Type B pancreatic cell (in vitro differentiated cells): ENCODE data around the gene GABARAP. TPM values are rescaled to one million over a fixed set of nuclear protein-coding genes. Genes with fewer than 3 reads are reported as not detected.

Experiments used
- DNase-seq: peaks from one replicate; pipeline ENCODE4 v3.0.0; 2021; ENCODE audit warnings: mixed read lengths; ENCODE audit not compliant: unreplicated experiment; ENCODE audit errors: extremely low spot score
- H3K27ac Mint-ChIP-seq: 2 replicates; pipeline ENCODE4 v1.8.0; 2021; ENCODE audit warnings: mild to moderate bottlenecking, mixed read lengths
- H3K27me3 Mint-ChIP-seq: 2 replicates; pipeline ENCODE4 v1.8.0; 2021; ENCODE audit warnings: mixed read lengths
- H3K36me3 Mint-ChIP-seq: 2 replicates; pipeline ENCODE4 v1.8.0; 2021; ENCODE audit warnings: mixed read lengths
- H3K4me1 Mint-ChIP-seq: one replicate; pipeline ENCODE4 v1.8.0; 2021; ENCODE audit warnings: mixed read lengths; ENCODE audit not compliant: unreplicated experiment
- H3K4me3 Mint-ChIP-seq: 2 replicates; pipeline ENCODE4 v1.8.0; 2021; ENCODE audit warnings: mild to moderate bottlenecking, mixed read lengths
- H3K9me3 Mint-ChIP-seq: 2 replicates; pipeline ENCODE4 v1.8.0; 2021; ENCODE audit warnings: mixed read lengths
- total RNA-seq: library from RNA; stranded (reverse); gene quantifications from 2 replicates; pipeline ENCODE4 v1.2.1, GENCODE V29; 2021; ENCODE audit warnings: low replicate concordance
- TF ChIP-seq, protein P1 (sequence below): fragments of 200-600 bp; sonication (generic); conservative IDR thresholded peaks from 2 replicates; pipeline ENCODE4 v1.5.0; 2021; ENCODE audit warnings: antibody characterized with exemption, mild to moderate bottlenecking

Gene GABARAP
- total RNA-seq, 1 donor from 2014 or later = 478 TPM

DNA sequence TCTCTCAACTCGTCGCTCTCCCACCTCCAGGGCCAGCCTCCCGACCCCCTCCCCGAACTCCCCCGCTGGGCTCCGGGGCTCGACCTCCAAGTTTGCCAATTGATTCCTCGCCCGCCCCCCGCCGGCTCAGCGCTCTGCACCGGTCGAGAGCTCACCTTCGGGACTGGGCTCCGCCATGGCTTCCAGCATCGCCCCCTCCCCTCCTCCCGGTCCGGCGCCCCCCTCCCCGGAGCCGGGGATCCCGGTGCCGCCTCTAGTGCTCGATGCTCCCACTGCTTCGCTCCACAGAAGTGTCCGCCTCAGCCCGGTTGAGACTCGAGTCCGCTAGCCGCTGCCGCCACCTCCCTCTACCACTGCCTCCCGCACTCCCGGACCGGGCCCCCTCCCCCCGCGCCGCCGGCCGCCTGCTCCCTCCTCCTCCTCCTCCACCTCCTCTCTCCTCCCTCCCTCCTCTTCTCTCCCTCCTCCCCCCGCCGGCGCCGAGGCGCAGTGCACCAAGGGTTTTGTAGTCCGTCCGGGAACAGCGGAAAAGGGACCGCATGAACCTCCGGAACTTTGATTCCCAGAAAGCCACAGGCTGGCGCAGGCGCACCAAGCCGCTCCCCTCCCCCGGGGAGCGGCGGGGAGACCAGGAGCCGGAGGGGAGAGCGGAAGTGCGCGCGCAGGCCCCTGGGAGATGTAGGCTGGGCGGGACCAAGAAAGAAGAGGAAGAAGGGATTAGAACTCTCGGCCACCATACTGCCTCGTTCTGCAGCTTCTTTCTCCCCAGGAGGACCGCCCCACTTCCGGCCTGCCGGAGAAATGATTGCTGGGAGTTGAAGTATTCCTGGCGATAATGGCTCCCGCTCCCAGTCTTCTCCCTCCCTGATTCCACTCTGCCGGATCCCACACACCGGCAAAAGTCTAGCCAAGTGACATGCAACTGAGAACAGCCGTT lies 2.9 kb downstream of the GABARAP start, which contains the start of gene PHF23:
Gene PHF23 (minus strand): TSS at position 367 of the 937 bp plus-strand sequence. CDS start 178 bp downstream, at position 189.
- H3K9me3 Mint-ChIP-seq = no peaks in the 10 kb centered on the region
- peaks cover 4% of the 10 kb centered on the region for H3K27me3 Mint-ChIP-seq
- TF ChIP-seq, protein P1, sequence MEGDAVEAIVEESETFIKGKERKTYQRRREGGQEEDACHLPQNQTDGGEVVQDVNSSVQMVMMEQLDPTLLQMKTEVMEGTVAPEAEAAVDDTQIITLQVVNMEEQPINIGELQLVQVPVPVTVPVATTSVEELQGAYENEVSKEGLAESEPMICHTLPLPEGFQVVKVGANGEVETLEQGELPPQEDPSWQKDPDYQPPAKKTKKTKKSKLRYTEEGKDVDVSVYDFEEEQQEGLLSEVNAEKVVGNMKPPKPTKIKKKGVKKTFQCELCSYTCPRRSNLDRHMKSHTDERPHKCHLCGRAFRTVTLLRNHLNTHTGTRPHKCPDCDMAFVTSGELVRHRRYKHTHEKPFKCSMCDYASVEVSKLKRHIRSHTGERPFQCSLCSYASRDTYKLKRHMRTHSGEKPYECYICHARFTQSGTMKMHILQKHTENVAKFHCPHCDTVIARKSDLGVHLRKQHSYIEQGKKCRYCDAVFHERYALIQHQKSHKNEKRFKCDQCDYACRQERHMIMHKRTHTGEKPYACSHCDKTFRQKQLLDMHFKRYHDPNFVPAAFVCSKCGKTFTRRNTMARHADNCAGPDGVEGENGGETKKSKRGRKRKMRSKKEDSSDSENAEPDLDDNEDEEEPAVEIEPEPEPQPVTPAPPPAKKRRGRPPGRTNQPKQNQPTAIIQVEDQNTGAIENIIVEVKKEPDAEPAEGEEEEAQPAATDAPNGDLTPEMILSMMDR = no peak
- H3K27ac Mint-ChIP-seq = peak within 1 kb of the TSS; percentile 97
- DNase-seq = peak; percentile 98
- peaks cover 28% of the 10 kb centered on the region for H3K36me3 Mint-ChIP-seq
- peaks cover 35% of the 10 kb centered on the region for H3K4me1 Mint-ChIP-seq
- peak within 1 kb of the TSS; percentile 98 for H3K4me3 Mint-ChIP-seq

DNA sequence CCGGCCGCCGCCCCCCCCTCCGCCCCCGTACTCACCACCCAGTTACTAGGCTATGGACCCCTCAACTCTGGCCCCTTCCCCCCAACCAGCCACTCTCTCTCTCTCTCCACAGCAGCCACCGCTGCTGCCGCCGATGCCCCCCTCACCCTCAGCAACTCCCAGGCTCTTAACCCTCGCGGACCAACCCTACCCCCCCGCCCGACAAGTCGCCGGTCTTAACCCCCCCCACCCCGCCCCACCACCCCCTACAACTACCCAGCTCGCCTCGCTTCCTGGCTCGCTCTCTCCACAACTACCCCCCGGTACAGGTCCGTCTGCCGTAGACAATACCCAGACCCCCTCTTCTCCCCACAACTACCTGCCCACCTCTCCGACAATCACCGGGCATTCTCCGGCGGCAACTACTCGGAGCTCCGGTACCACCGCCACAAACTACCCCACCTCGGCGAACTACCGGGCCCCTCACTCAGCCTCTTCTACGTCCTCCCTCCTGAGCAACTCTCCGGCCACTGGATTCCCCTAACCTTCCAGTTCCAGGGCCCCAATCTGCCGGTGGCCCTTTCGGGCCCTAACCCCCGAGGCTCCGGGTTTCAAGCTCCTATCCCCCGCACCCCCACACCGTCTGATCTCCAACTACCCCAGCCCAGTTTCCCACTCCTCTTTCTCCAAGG lies 3.7 kb downstream of the GABARAP start:
- no peak for DNase-seq
- H3K4me3 Mint-ChIP-seq = peak overlapping the region; percentile 98
- H3K9me3 Mint-ChIP-seq = no peaks in the 10 kb centered on the region
- TF ChIP-seq, protein P1 = no peak
- H3K4me1 Mint-ChIP-seq = peaks cover 38% of the 10 kb centered on the region
- peaks cover 27% of the 10 kb centered on the region for H3K36me3 Mint-ChIP-seq
- peaks cover 4% of the 10 kb centered on the region for H3K27me3 Mint-ChIP-seq
- peak overlapping the region; percentile 97 for H3K27ac Mint-ChIP-seq

DNA sequence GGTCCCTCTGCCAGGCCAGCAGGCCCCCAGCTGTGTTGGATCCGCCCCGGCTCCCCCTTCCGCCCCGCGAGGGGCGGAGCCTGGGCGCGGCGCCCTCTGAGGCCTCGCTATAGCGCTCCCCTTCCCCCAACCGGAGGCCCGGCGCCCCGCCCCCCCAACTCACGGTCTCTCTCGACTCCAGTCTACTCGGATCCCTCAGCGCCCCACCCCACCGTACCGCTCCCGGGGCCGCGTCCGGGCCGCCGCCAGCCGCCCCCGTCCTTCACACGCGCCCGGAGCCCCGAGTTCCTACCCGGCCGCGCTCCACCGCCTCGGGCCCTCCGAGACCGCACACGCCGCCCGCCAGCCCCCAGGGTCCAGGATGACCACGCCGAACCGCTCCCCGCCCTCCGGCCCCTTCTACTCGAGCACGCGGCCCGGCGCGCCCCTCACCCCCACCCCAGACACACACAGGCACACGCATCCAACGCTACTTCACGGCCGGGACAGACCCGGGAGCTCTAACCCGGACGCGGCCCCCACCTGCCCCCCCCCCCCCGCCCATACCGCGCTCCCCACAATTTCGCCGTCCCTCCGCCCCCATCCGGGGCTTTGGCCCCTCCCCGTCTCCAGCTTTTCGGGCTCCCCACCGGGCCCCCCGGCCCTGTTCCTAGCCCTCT lies 4.4 kb downstream of the GABARAP start:
- H3K9me3 Mint-ChIP-seq = no peaks in the 10 kb centered on the region
- H3K27ac Mint-ChIP-seq = peak overlapping the region; percentile 77
- H3K4me3 Mint-ChIP-seq = peak overlapping the region; percentile 98
- H3K36me3 Mint-ChIP-seq = peaks cover 27% of the 10 kb centered on the region
- DNase-seq = no peak
- H3K4me1 Mint-ChIP-seq = peaks cover 40% of the 10 kb centered on the region
- TF ChIP-seq, protein P1 = no peak
- peaks cover 4% of the 10 kb centered on the region for H3K27me3 Mint-ChIP-seq

DNA sequence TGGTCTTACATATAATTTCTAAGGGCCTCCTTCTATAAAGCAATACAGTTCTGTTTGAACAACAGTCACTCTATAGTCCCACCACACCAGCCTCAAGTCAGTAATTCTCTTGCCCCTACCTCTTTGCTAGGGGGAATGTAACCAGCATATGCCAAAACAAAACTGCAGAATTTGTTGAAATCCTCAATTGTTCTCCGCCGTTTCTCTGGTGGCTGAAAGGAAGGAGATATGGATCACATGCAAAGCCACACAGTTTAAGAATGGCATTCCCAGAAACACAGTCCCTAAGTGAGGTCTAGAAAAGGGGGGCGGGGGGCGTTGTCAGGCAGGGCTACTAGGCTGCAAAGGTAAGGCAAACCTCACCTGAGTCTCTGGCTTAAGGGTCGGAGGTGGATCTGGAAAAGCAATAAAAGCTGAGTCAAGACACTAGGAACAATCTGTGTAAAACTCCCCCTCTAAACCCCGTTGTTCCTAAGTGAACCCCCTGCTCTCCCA lies 4.9 kb downstream of the GABARAP start:
- TF ChIP-seq, protein P1 = no peak
- Mint-ChIP-seq H3K4me1 (peaks cover 38% of the 10 kb centered on the region), H3K27ac (peak overlapping the region; percentile 77), H3K9me3 (no peaks in the 10 kb centered on the region), H3K27me3 (no peaks in the 10 kb centered on the region), H3K4me3 (peak overlapping the region; percentile 84), H3K36me3 (peaks cover 24% of the 10 kb centered on the region)
- no peak for DNase-seq

DNA sequence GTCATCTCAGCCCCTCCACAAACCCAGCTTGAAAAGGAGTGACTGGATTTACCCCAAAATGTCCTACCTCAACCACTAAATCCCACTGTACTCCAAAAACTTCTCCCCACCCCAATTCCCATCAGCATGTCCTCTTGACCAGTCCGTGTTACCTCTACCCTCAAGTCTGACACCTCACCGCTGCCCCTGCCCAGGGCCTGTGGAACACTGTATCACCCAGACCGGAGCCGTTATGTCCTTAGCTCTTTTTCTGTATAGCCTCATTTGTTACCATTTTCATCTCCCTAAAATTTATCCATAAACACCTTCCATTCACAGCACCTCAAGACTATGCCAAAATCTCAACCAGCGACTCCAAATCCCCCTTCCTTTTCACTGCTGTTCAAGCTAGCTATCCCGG lies 5.4 kb downstream of the GABARAP start:
- H3K4me1 Mint-ChIP-seq = peaks cover 43% of the 10 kb centered on the region
- peak overlapping the region; percentile 77 for H3K27ac Mint-ChIP-seq

More for the DNA sequence above, 5.4 kb downstream of the GABARAP start:
- Mint-ChIP-seq H3K9me3 (no peaks in the 10 kb centered on the region), H3K36me3 (peaks cover 28% of the 10 kb centered on the region), H3K27me3 (no peaks in the 10 kb centered on the region), H3K4me3 (peak overlapping the region; percentile 84)
- no peak for DNase-seq
- TF ChIP-seq, protein P1 = no peak
